IMR-90 (cell line): ENCODE measurements around the gene PRKAR1B. TPM values are rescaled to one million over a fixed set of nuclear protein-coding genes. Genes with fewer than 3 reads are reported as not detected.
A peak's percentile ranks its signal among the peaks of the same experiment; 100 is the strongest.

Source experiments
- ATAC-seq: fragments of 200-7000 bp; cut with Tn5 transposase; 2 replicates; pipeline ENCODE4 v1.9.1; 2020; ENCODE audit warnings: low read depth, mild to moderate bottlenecking, moderate library complexity
- BruUV-seq: library from RNA; stranded (reverse); fragments of 400-500 nt; replicated peaks from 2 replicates; lab custom pipeline; 2021; lab: Mats Ljungman, UMichigan
- CTCF ChIA-PET: fragments of 300-600 bp; formaldehyde crosslinking; extraction: SDS; loops from one replicate; lab custom pipeline; 2021; ENCODE audit warnings: antibody characterized with exemption; lab: Yijun Ruan, JAX
- POLR2A ChIA-PET: fragments of 300-600 bp; sonication (Branson Sonifier 250); formaldehyde crosslinking; loops from one replicate; lab custom pipeline; 2022; ENCODE audit warnings: antibody characterized with exemption; ENCODE audit not compliant: unreplicated experiment; lab: Charles Lee
- DNase-seq: peaks from one replicate; pipeline ENCODE4 v3.0.0; 2013
- H2AFZ ChIP-seq: replicated peaks from 2 replicates; pipeline ENCODE3; 2013; ENCODE audit warnings: low read length, mild to moderate bottlenecking; ENCODE audit not compliant: poor library complexity
- H2AK5ac ChIP-seq: 2 replicates; pipeline ENCODE4 v1.6.1; 2013; ENCODE audit warnings: low read depth, low read length, inconsistent platforms
- H2AK9ac ChIP-seq: replicated peaks from 2 replicates; pipeline ENCODE3; 2013; ENCODE audit warnings: mild to moderate bottlenecking, low read depth, low read length, moderate library complexity; ENCODE audit not compliant: poor library complexity
- H2BK120ac ChIP-seq: 2 replicates; pipeline ENCODE4 v1.6.1; 2013; ENCODE audit warnings: low read depth, low read length, inconsistent platforms
- H2BK15ac ChIP-seq: 3 replicates; pipeline ENCODE4 v1.6.1; 2013; ENCODE audit warnings: low read depth, low read length, inconsistent platforms
- H2BK20ac ChIP-seq: 2 replicates; pipeline ENCODE4 v1.6.1; 2013; ENCODE audit warnings: low read depth, mild to moderate bottlenecking, inconsistent platforms, low read length, moderate library complexity
- H2BK5ac ChIP-seq: 2 replicates; pipeline ENCODE4 v1.6.1; 2013; ENCODE audit warnings: mild to moderate bottlenecking, low read depth, low read length, inconsistent platforms; ENCODE audit not compliant: poor library complexity, severe bottlenecking
- H3K14ac ChIP-seq: replicated peaks from 2 replicates; pipeline ENCODE4 v1.6.1; 2013; ENCODE audit warnings: low read depth, low read length, inconsistent platforms
- H3K18ac ChIP-seq: 2 replicates; pipeline ENCODE4 v1.6.1; 2013; ENCODE audit warnings: low read depth, low read length, control low read depth
- H3K23ac ChIP-seq: 2 replicates; pipeline ENCODE4 v1.6.1; 2013; ENCODE audit warnings: low read depth, low read length, inconsistent platforms
- H3K27ac ChIP-seq: 2 replicates; pipeline ENCODE4 v1.5.1; 2013; ENCODE audit warnings: mild to moderate bottlenecking, control low read depth, low read length; ENCODE audit not compliant: insufficient read depth
- H3K27me3 ChIP-seq: 2 replicates; pipeline ENCODE4 v1.6.1; 2013; ENCODE audit warnings: low read length; ENCODE audit not compliant: control insufficient read depth, insufficient read depth
- H3K36me3 ChIP-seq: 2 replicates; pipeline ENCODE4 v1.6.1; 2013; ENCODE audit warnings: low read length, mixed read lengths; ENCODE audit not compliant: control insufficient read depth, insufficient read depth
- H3K4ac ChIP-seq: 2 replicates; pipeline ENCODE4 v1.6.1; 2013; ENCODE audit warnings: low read depth, low read length, inconsistent platforms
- H3K4me1 ChIP-seq: 2 replicates; pipeline ENCODE4 v1.6.1; 2013; ENCODE audit warnings: low read length, mixed read lengths; ENCODE audit not compliant: control insufficient read depth, insufficient read depth
- H3K4me2 ChIP-seq: 2 replicates; pipeline ENCODE4 v1.6.1; 2013; ENCODE audit warnings: low read depth, mild to moderate bottlenecking, control low read depth, low read length, moderate library complexity
- H3K4me3 ChIP-seq: 2 replicates; pipeline ENCODE4 v1.5.1; 2013; ENCODE audit warnings: low read depth, mild to moderate bottlenecking, control low read depth, low read length, moderate library complexity; ENCODE audit not compliant: insufficient read depth
- H3K56ac ChIP-seq: 2 replicates; pipeline ENCODE4 v1.6.1; 2013; ENCODE audit warnings: low read length, inconsistent platforms; ENCODE audit not compliant: insufficient read depth; ENCODE audit errors: extremely low read depth
- H3K79me1 ChIP-seq, 2 experiments: 2 replicates each; pipeline ENCODE4 v1.6.1; 2013; ENCODE audit warnings: low read length in 2 of 2, inconsistent platforms in 1 of 2, low read depth in 1 of 2
- H3K9ac ChIP-seq: 2 replicates; pipeline ENCODE4 v1.6.1; 2013; ENCODE audit warnings: low read depth, low read length, control low read depth
- H3K9me1 ChIP-seq: 2 replicates; pipeline ENCODE4 v1.6.1; 2013; ENCODE audit warnings: low read length, inconsistent platforms; ENCODE audit not compliant: insufficient read depth
- H3K9me3 ChIP-seq: 2 replicates; pipeline ENCODE4 v1.6.1; 2013; ENCODE audit warnings: low read length; ENCODE audit not compliant: control insufficient read depth, insufficient read depth
- H4K20me1 ChIP-seq: 2 replicates; pipeline ENCODE4 v1.6.1; 2013; ENCODE audit warnings: low read length, inconsistent platforms; ENCODE audit not compliant: insufficient read depth
- H4K5ac ChIP-seq: 2 replicates; pipeline ENCODE4 v1.6.1; 2013; ENCODE audit warnings: mild to moderate bottlenecking, low read depth, low read length, control low read depth
- H4K8ac ChIP-seq, 2 experiments: 2 replicates each; pipeline ENCODE4 v1.6.1; 2013; ENCODE audit warnings: low read depth in 2 of 2, low read length in 2 of 2, control low read depth in 1 of 2, inconsistent platforms in 1 of 2
- H4K91ac ChIP-seq: 2 replicates; pipeline ENCODE4 v1.6.1; 2013; ENCODE audit warnings: low read depth, low read length, inconsistent platforms; ENCODE audit not compliant: insufficient read depth
- POLR2A ChIP-seq: IDR thresholded peaks from 2 replicates; pipeline ENCODE4 v1.6.1; 2012; ENCODE audit warnings: mild to moderate bottlenecking, low read depth, low read length
- RCOR1 ChIP-seq: IDR thresholded peaks from 2 replicates; pipeline ENCODE4 v1.6.1; 2012; ENCODE audit warnings: mild to moderate bottlenecking, low read length, improper control_type of control experiment; ENCODE audit not compliant: insufficient replicate concordance
- WGBS, 2 experiments: methylation state at CpG; one replicate each; pipeline versions ENCODE4 v1.1.5 to v1.1.7; 2013; ENCODE audit warnings: missing lambda C conversion rate in 2 of 2; ENCODE audit not compliant: insufficient read length in 1 of 2; ENCODE audit errors: extremely low coverage in 2 of 2; 5-methylcytosine and 5-hydroxymethylcytosine counted together
- dilution Hi-C: fragments of 300-500 bp; cut with HindIII; formaldehyde crosslinking; loops from one replicate; pipeline ENCODE4 v1.14.3; 2018; ENCODE audit warnings: low sequenced_read_pairs; ENCODE audit not compliant: unreplicated experiment
- in situ Hi-C: fragments of 300-500 bp; cut with MboI; formaldehyde crosslinking; loops from 3 replicates; pipeline ENCODE4 v1.14.3; 2019; ENCODE audit warnings: low sequenced_read_pairs, inconsistent platforms, mixed read lengths
- intact Hi-C: fragments of 100-400 bp; cut with micrococcal nuclease; formaldehyde crosslinking; loops from 2 replicates; pipeline ENCODE4 v1.10.0; 2022
- polyA plus RNA-seq, 3 experiments: library from polyadenylated mRNA; depleted of rRNA; stranded (reverse); fragments of >200 nt; gene quantifications; 2 replicates each; pipeline ENCODE4 v1.2.3, GENCODE V29; 2012; ENCODE audit warnings: low replicate concordance in 1 of 3
- total RNA-seq: library from RNA; depleted of rRNA; stranded (reverse); fragments of >200 nt; gene quantifications from 2 replicates; pipeline ENCODE4 v1.2.3, GENCODE V29; 2012

The PRKAR1B gene
- total and polyA plus RNA-seq, 2 of the 4 experiments (the other 2 are of a cell fraction): 15.2 to 20.2 TPM

GRCh38 chr7:771234-772004 is 44.3 kb upstream of the PRKAR1B start:
- H4K8ac ChIP-seq: no peak overlapping the region
- H2BK15ac ChIP-seq: no peak overlapping the region
- no peak overlapping the region for H2BK120ac ChIP-seq
- H3K18ac ChIP-seq: no peak overlapping the region
- H2AFZ ChIP-seq: peak overlapping the region; percentile 17
- H3K23ac ChIP-seq: no peak overlapping the region
- no peak overlapping the region for H4K5ac ChIP-seq
- BruUV-seq: no TSS peak
- no peak overlapping the region for H3K4ac ChIP-seq
- H3K4me1 ChIP-seq: no peaks in the 10 kb centered on the region; the same call in 1 of the 2 replicates
- no peak overlapping the region for H3K9ac ChIP-seq
- TF ChIP-seq RCOR1 (no peak), POLR2A (no peak)
- ChIA-PET CTCF (no interaction called here), POLR2A (no interaction called here)
- no peaks in the 10 kb centered on the region for H4K20me1 ChIP-seq
- H2AK9ac ChIP-seq: peak overlapping the region; percentile 56
- no peak overlapping the region for H3K14ac ChIP-seq
- no peak overlapping the region for H2AK5ac ChIP-seq
- no peak overlapping the region for H2BK5ac ChIP-seq
- no peak overlapping the region for H4K91ac ChIP-seq
- no peak overlapping the region for H3K27ac ChIP-seq
- no peak overlapping the region; the same call in 1 of the 2 replicates for H3K4me2 ChIP-seq
- peaks cover 0 to 4% of the 10 kb centered on the region in 2 experiments; a peak in 1 of 4 replicates for H3K79me1 ChIP-seq
- no peaks in the 10 kb centered on the region for H3K9me3 ChIP-seq
- dilution Hi-C loops (no loop called here), intact Hi-C loops (no loop called here), in situ Hi-C loops (no loop called here)
- no peaks in the 10 kb centered on the region for H3K27me3 ChIP-seq
- H3K56ac ChIP-seq: no peak overlapping the region
- no peak; the same call in 1 of the 2 replicates for ATAC-seq
- H2BK20ac ChIP-seq: no peak overlapping the region
- no peak overlapping the region for H3K4me3 ChIP-seq
- peaks cover 18% of the 10 kb centered on the region for H3K36me3 ChIP-seq
- no peaks in the 10 kb centered on the region for H3K9me1 ChIP-seq
- DNase-seq: peak; percentile 31
- 33% methylated on average over 9 of the region's 24 CpGs; no CpG with 5 or more reads in 1 of the 2 experiments for WGBS, 2 experiments
